HG03103 (cell line): ENCODE data around the gene LMNTD1.

Experiments
- ATAC-seq: cut with Tn5 transposase; IDR thresholded peaks from one replicate; pipeline ENCODE4 v1.9.1; 2021; ENCODE audit warnings: low read depth; ENCODE audit not compliant: unreplicated experiment

Gene LMNTD1

DNA sequence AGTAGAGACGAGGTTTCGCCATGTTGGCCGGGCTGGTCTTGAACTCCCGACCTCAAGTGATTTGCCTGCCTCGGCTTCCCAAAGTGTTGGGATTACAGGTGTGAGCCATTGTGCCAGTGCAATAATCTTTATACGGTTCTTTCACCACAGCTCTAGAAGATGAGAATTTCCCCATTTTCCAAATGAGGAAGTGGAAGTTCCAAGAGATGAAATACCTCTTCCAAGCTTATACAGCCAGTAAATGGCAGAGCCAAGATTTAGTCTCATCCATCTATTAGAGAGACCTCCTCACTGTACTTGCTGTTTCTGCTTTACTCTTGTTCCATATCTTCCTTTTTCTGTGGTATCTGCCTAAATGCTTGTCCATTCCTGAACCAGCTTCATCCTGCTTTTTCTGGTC, 3.1 kb upstream of the LMNTD1 start:
- ATAC-seq = no peak

DNA sequence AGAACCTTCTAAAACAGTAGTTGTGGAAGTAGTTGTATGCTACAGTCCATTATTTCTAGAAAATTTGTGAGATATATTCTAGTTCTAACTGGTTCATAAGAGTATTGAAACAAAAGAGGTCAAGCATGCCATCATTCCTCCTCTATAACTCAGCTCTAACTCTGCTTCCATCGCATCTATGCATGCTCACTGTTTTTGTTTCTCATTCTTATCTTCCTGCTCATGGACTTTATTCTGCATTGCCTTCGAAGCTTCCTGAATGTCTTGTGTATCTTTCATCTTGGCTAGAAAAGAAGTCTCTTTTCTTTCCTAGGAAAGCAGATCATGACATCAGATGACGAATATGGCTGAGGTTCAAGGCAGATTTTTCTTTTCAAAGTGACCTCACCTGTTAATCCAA, 402 bp downstream of the LMNTD1 start:
- ATAC-seq = no peak

DNA sequence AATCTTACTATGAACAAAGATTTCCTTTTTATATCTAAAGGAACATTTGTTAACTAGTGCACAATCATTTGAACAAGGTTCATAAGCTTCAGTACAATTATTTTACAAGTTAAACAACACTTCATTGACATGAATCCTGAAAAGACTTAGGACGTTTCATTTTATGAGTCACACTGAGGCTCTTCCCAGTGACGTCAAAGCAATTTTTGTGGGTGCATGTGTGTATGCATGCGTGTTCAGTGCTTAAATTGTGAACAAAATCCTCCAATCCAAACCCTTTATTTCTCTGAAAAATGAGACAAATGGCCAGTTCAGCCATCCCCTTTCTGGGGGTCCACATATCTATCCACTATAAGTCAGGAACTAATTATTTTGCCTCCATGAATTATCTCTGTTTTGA, 2.9 kb downstream of the LMNTD1 start:
- ATAC-seq = no peak

DNA sequence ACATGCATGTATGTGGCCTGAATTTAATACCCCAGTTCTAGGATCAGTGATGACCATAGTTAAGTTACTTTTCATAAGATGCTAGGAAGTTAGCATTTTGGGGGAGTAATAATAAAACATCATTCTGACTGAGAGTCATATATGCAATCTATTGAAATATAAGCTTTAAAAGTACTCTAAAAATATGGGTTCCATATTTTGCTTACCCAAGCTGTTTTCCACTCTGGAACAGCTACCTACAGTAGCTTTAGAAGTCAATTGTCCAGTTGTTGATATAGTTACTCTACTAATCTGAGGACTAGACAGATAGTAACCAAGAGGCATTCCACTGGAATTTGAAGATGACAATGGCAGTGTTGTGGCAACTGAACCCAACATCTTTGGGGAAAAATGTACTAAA, 4.0 kb downstream of the LMNTD1 start:
- ATAC-seq = no peak

DNA sequence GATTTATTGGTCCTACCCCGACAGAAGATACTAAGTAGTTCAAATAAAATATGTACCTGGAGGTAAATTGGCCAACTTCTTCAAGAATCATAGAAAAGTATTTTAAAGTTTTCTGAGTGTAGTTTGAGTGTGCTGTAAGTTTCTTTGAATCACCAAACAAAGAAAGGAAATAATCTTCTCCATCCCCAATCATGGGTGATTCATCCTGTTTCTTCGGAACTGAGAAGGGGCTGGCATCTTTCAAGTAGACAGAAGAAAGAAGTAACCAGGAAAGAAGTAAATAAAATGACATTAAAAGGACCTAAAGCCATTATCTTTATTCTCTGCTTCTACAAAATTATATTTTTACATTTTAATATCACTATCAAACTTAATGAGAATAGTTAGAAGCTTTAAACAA, 6.8 kb downstream of the LMNTD1 start:
- no peak for ATAC-seq

DNA sequence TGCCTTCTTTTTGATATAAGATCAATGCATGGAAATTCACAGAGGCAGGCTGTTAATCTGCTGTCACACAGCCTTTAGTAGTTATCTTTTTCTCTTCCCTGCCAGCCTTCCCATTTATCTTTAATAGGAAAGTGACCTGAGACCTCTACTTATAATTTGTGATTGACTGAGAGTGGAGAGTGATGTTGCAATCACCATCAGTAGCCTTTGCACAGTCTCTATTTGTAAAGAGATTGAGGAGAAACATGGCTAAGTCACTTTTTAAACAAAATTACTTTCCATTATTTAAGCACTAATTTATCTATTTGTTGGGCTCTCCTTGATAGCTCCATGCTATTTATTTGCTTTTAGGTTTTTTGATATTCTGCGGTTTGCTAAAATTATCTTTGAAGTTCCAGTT, 19.9 kb downstream of the LMNTD1 start:
- ATAC-seq = no peak

DNA sequence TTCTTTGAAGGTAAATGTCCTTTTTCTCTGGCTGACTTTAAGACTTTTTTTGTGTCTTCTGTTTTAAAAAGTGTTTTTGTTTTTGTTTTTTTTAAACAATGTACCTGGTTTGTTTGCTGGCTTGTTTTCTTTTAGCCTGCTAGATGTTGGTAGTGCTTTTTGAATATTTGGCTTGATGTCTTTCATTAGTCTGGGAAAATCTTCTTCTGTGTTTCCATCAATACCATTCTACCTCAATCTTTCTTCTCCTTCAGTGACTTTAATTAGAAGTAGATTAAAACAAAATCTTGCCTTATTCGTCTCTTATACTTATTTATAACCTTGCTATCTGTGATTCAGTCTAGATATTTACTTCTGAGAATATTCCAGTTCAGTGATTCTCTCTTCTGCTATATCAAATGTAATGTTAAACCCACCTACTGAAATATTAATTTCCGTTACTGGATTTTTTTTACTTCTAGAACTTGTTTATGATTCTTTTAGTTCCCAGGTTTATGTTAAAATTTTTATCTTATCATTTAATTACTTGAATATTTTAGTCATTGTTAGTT, 21.5 kb downstream of the LMNTD1 start:
- ATAC-seq = no peak

DNA sequence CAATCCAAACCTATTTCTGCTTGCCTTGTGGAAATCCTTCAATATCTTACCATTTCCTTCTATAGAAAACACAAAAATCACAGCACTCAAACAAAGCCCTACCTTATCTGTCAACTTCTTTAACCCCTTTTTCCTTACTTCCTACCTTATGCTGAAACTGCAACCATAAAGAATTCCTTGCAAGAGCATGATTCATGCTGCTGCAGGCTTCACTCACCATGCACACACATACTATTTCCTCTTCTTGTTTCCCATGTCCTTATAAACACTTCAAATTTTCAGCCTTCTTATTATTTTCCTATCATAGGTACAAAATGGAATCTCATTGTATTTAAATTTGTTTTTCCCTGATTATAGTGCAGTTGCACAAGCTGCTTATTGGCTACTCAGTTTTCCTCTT, 23.3 kb downstream of the LMNTD1 start:
- ATAC-seq = no peak

DNA sequence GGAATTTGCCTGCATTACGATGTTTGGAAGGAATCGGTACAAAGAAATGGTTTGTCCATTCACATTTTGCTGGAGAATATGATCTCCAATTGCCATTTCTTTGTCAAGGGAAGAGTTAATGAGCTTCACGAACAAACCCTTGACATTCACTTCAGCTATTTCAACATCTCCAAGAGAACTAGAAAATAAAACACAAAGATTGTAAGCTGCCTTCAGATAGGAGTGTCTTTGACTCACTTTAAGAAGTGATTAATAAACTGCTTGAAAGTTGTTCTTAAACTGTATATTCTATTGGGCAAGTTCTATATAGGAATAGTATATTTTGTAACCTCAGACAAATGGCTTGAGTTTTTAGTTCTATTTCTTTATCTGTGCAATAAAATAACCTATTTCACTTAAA, 26.3 kb downstream of the LMNTD1 start:
- ATAC-seq = no peak

DNA sequence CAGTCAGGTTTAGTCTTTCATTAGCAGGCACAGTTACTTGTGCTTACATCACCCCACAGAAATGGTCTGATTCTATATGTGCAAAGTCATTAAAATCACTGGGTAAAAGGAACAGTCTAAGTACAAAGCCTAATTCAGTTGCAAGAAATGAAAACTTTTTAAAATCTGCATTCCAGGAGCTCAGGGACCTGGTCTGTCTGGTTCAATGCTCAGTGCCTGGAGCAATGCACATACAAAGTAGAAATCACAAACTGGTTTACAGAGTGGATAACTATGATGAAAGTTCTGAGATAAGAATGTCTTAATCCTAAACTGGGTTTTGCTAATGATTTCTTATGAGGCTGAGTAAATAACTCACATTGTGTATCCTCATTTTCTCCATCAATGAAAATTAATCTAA, 28.7 kb downstream of the LMNTD1 start:
- ATAC-seq = no peak

DNA sequence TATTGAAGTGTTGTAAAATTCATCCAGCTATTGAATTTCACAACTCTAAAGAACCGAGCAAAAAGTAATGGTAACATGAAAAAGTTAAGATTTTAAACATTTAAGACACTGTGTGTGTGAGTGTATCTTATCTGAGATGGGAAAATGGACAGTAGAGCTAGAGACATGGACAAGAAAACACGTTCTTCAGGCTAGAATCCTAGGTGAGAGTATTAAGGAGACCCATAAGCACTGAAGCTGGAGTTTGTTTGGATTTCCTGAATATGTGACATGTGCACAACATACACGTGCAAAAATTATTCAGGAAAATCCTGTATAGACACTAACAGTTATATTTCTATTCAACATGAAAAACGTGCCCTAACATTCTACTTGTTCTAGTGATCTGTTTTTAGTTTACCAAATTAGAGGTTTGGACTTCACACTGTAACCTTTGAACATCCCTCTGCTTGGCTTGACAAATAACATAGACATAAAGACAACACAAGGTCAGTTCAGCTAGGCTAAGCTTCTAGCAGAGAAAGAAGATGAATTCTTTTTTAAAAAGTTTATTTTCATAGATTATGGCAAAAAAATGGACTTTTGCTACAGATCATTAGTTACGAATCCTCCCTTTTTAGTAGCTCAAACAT, 31.3 kb downstream of the LMNTD1 start:
- ATAC-seq = no peak

DNA sequence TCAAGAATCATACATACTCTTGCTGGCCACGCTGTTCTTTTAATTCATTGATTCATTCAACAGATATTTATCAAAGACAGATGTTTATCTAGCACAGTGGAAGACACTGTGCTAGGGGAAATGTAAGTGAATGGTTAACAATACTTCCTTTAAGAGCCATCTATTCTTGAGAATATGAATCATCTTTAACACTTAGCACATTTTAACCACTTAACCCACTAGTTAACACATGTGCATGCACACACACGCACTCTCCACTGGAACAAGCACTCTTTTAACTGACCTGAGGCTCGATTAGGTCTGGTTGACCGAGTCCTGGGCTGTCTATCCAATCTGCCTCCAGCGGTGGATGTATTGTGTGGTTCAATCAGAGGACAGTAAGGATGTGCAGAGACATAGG, 34.6 kb downstream of the LMNTD1 start:
- ATAC-seq = no peak

DNA sequence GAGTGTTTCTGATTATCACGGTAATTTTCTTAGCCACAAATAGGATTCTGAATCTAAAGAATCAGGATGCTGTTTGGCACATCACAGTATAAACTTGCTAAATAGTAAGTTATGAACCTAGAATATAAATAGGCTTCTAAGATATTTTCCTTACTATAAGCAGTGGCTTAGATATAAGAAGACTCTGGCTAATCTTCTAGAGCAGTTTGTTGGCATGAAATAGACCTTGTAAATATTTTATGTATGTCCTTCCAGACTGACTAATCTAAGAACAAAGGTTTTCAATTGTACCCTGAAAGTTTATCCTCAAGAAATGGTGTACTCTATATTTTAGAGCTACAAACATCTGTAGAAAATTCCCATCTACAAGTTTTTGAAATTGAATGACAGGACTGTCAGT, 48.3 kb downstream of the LMNTD1 start:
- ATAC-seq = no peak

DNA sequence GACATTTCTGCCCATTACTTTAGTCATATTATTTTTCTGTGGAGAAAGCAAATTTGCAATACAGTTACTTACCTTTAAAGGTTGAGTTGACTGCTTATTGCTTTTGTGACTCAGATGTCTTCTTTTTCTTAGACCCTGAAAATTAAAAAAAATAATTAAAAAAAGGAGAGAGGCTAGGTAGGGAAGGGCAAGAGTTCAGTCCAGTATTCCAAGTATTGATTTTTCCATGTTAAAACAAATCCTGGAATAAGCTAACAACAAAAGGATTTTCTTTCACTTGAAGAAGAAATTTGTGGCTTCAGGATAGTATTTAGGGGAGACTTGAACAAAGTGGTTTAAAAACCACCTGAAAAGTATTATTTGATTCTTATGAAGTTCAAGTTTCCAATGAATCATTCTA, 49.4 kb downstream of the LMNTD1 start:
- ATAC-seq = no peak

DNA sequence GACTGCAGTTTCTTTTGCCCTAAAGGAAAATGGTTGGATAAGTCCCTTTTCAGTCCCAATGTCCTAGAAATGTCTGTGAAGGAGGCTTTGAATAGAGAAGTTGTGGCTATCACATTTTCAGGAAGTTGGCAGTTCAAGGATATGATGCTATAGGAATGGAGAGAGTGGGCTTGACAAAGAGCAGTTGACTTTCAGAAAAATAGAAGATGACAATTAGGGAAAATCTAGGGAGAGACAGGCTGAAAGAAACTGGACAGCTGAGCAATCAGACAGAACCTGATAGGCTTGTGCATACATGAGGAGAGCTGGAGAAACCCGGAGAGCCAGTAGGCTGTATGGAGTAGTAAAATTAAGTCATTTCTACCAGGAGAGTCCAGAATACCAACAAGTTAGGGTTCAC, 50.5 kb downstream of the LMNTD1 start:
- no peak for ATAC-seq

DNA sequence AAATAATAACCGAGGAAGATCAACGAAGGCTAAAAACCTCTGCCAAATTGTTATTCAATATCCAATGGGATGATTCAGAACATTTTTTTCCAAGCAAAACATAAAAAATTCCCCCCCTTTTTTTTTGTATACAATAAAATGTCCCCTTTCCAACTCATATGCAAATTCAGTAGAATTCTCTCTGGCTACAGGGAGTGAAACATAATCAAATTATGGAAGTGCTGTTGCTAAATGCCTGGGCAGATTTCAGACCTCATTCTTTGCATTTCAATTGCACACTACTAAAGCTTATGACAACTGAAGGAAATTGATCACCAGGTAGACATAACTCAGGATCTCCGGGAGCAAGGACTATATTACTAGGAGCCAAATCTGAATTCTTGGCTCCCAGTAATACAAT, 51.0 kb downstream of the LMNTD1 start:
- ATAC-seq = no peak

DNA sequence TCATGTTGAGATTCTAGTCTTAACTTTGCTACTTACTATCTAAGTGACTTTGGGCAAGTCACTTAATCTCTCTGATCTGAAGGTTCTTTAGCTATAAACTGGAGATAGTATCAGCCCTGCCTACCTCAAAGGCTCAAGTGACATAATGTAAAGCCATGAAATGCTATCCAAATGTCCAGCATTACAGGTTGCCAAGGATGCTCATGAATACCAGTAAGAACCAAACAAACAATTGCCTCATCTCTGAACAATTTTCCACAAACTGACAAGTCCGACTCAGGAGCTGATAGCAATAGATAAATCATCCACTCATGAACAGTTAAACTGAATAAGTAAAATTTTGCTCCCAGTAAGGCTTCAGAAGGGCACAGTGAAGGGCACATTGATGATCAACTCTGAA, 51.5 kb downstream of the LMNTD1 start:
- no peak for ATAC-seq

DNA sequence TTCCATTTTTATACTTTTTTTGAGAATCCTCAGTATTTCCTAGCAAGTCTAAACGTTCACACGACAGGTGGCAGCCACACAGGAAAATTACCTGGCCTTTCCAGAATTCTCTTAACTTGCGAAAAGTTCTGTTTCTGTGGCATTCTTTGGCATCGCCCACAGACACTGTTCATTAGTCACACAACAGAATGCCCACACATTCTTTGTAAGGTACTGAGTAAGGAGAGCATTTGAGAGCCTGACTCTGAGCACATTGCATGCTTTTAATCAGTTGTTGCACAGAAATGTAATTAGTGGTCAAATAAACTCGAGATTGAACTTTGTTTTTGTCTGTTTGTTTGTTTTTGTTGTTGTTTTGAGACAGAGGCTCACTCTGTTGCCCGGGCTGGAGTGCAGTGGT, 52.4 kb downstream of the LMNTD1 start:
- ATAC-seq = no peak

DNA sequence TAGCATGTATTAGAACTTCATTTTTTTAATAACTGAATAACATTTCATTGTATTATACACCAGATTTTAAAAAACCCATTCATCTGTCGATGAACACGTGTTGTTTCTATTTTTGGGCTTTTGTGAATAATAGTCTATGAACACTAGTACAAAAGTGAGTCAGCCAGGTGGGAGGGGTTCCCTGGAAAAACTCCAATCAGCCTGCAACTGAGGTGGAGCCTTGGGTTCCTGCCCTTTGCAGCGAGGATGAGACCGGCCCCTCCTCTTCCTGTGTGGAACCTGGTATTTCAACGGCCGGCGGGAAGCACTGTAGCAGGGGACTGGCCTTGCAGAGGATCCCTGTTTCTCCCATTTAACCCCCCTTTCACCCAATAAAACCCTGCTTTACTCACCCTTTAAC, 56.1 kb downstream of the LMNTD1 start:
- no peak for ATAC-seq

DNA sequence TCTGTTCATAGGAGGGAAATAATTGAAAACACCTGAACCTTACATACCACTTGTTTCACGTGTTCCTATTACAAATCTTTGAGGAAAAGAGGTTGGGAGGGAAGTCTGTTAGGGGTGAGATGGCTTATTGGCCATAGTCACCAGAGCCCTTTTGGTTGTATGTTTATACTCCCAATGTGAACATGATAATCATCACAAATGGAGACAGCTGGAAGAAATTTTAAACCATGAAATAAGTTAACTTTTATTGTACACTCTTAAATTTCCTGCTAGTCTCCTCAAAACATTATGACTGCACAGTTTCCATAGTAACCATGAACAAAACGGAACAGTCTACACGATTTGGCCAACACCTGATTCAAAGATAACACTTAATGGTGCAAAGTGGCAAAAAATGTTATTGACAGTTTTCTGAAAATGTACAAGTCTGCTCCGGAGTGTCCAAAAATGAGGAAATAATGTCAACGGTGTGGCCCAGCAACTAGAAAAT, 56.9 kb downstream of the LMNTD1 start:
- no peak for ATAC-seq

DNA sequence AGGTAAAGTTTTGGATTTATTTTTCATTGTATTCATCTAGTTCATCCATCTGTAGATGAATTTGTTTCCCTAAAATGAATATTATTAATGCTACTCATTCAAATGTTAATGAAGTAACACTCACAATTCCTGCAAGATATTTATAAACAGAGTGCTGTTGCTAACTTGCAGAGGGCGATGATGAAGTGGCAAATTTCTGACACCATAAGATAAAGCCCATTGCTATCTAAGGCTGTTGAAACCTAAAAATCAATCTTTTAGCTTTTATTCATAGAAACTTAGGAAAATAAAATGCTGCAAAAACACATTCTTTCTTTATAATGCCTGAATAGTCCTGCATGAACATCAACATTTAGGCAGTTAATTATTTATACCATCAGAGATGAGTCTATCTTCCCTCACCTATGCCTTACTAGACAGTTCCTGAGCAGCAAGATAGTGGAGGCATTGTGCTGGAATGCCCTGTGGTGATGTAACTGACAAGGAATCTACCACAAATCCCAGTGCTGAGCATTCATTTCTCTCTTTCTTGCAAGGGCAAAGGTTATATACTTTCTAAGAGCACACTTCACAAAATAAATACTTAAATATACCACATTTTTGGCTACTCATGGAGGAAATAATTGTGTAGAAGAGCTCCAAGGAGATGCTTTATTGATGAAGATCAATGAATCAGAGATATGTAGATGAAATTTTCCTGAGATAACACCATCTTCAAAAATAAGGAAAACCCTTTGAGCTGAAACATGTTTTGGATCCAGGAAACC, 57.6 kb downstream of the LMNTD1 start:
- ATAC-seq = no peak

DNA sequence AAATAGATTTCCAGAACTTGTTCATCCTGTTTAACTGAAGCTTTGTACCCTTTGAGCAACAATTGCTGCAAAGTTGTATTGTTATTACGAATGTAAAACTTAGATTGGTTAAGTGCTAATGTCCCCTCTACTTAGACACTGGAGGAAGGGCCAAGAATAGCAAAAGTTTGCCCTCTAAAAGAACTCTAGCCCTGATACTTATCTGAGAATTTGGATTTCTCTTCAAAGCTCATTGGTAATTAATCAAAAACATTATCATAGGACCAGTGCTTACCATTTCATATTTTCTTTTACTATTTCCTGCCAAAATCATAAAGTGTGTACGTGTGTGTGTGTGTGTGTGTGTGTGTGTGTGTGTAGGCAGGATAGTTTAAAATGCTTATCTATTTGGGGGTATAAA, 58.2 kb downstream of the LMNTD1 start:
- ATAC-seq = no peak
